ENCODE data around the gene DBR1.
"Not testable (repeated sequence)": the region's sequence is repeated elsewhere in the genome, so short reads cannot be mapped to it uniquely, and the experiment has no call there.

Gene DBR1

GRCh38 chr3:138186803-138187295, 12.1 kb upstream of the DBR1 start:
- DNase-seq, result peak; percentile 90

GRCh38 chr3:138186221-138186620, 11.5 kb upstream of the DBR1 start:
- DNase-seq, result no peak

- no peak for DNase-seq
These were observed 10.3 kb upstream of the DBR1 start for GRCh38 chr3:138184994-138185393.

- DNase-seq, result no peak
These were observed 5.8 kb upstream of the DBR1 start for GRCh38 chr3:138180375-138181029.

- DNase-seq, result no peak
These were observed 826 bp downstream of the DBR1 start for GRCh38 chr3:138173769-138174420.

GRCh38 chr3:138172625-138173024, 2.1 kb downstream of the DBR1 start:
- no peak for DNase-seq

GRCh38 chr3:138165061-138165460, 9.7 kb downstream of the DBR1 start:
- no peak for DNase-seq

GRCh38 chr3:138157743-138158142, 17.0 kb downstream of the DBR1 start:
- DNase-seq, result no peak

- DNase-seq, result no peak
These were observed 20.2 kb downstream of the DBR1 start for GRCh38 chr3:138154534-138154933.

GRCh38 chr3:138148503-138148902, 26.2 kb downstream of the DBR1 start:
- DNase-seq, result no peak

- not testable (repeated sequence) for DNase-seq
These were observed 32.5 kb downstream of the DBR1 start for GRCh38 chr3:138142181-138142580.

- no peak for DNase-seq
These were observed 33.8 kb downstream of the DBR1 start for GRCh38 chr3:138140940-138141339.

- DNase-seq, result no peak
These were observed 35.0 kb downstream of the DBR1 start for GRCh38 chr3:138139691-138140090.

- no peak for DNase-seq
These were observed 36.9 kb downstream of the DBR1 start for GRCh38 chr3:138137861-138138260.

- no peak for DNase-seq
These were observed 38.5 kb downstream of the DBR1 start for GRCh38 chr3:138136201-138136600.

- no peak for DNase-seq
These were observed 38.9 kb downstream of the DBR1 start for GRCh38 chr3:138135833-138136194.

- DNase-seq, result no peak
These were observed 39.4 kb downstream of the DBR1 start for GRCh38 chr3:138135146-138135832.

- no peak for DNase-seq
These were observed 42.5 kb downstream of the DBR1 start, which contains the start of gene A4GNT for GRCh38 chr3:138132239-138132638. TSS of gene A4GNT (minus strand) at chr3:138132390. CDS start at chr3:138131256, 1,134 bp downstream.

GRCh38 chr3:138127636-138128365, 46.9 kb downstream of the DBR1 start:
- DNase-seq, result no peak

GRCh38 chr3:138125548-138126221, 49.0 kb downstream of the DBR1 start:
- DNase-seq, result no peak

GRCh38 chr3:138124706-138125355, 49.9 kb downstream of the DBR1 start:
- no peak for DNase-seq

- no peak for DNase-seq
These were observed 50.5 kb downstream of the DBR1 start for GRCh38 chr3:138124188-138124587.

All from activated T-cell treated with anti-CD3 and anti-CD28 coated beads, Interleukin-2, amount 50 U/mL, for 1 hour (primary cell).